Measurements from ENCODE around the gene SSX5. TPM values are rescaled to one million over a fixed set of nuclear protein-coding genes. Genes with fewer than 3 reads are reported as not detected.

Gene SSX5
- not detected in 2 replicates for total RNA-seq

DNA sequence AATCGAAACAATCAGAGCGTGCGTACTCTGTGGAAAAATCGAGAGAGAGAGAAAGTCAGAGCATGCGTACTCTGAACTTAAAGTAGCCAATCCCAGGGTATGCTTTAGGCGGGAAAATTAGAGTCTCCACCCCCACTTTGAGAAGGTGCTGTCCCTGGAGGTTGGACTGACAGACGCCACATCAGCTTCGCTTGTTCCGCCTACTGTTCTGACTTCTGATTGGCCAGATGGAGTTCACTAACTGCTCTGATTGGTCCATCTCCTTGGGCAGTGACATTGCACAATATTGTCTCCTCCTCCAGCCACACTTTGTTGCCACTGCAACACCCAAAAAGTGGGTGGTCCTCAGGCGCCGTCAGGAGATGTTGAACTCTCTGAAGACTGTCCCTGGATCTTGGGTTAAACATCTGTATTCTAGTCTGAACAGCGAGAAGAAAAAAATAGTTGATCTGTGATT is at the start of gene SSX5:
SSX5 (minus strand) TSS at position 51 of the 457 bp plus-strand sequence. CDS start 1,437 bp downstream, outside the sequence.

Other genes starting within 250 kb of the SSX5 start
- 3.3 and 3.6 TPM in 2 replicates for gene ZNF182, start 192.8 kb downstream of the SSX5 start, total RNA-seq
- not detected in 2 replicates for gene SPACA5, start 189.8 kb downstream of the SSX5 start, total RNA-seq
- 0.97 and 1.5 TPM in 2 replicates for gene ZNF630, start 125.2 kb downstream of the SSX5 start, total RNA-seq
- gene SPACA5B, start 66.2 kb downstream of the SSX5 start, total RNA-seq: not detected in 2 replicates
- gene SSX1, start 58.6 kb upstream of the SSX5 start, total RNA-seq: not detected in 2 replicates
- not detected in 2 replicates for gene SSX3, start 159.9 kb upstream of the SSX5 start, total RNA-seq
- not detected in 2 replicates for gene SSX4, start 186.7 kb upstream of the SSX5 start, total RNA-seq
- gene SSX4B, start 215.2 kb upstream of the SSX5 start, total RNA-seq: not detected in 2 replicates

All from smooth muscle cell of the umbilical artery (primary cell).